GM23338 (cell line): ENCODE results near the gene HEXD. TPM values are rescaled to one million over a fixed set of nuclear protein-coding genes. Genes with fewer than 3 reads are reported as not detected.

Experiments used
- ATAC-seq: fragments of 200-7000 bp; cut with Tn5 transposase; 3 replicates; pipeline ENCODE4 v1.9.1; 2020
- DNase-seq: peaks from one replicate; pipeline ENCODE4 v3.0.0-alpha.2; 2015; ENCODE audit warnings: low spot score
- H2AFZ ChIP-seq: fragments of 200-600 bp; sonication (generic); 2 replicates; pipeline ENCODE4 v1.8.0; 2016; ENCODE audit warnings: antibody characterized with exemption, mild to moderate bottlenecking, moderate library complexity
- H3F3A ChIP-seq: fragments of 200-600 bp; sonication (generic); replicated peaks from 2 replicates; pipeline ENCODE4 v1.8.0; 2017; ENCODE audit warnings: antibody characterized with exemption, mixed run types, low read depth
- H3K27ac ChIP-seq: fragments of 200-600 bp; sonication (generic); 2 replicates; pipeline ENCODE4 v1.6.1; 2016; ENCODE audit warnings: low read depth
- H3K27me3 ChIP-seq: fragments of 200-600 bp; sonication (generic); 2 replicates; pipeline ENCODE4 v1.8.0; 2016; ENCODE audit warnings: mild to moderate bottlenecking, mixed run types, moderate library complexity; ENCODE audit not compliant: insufficient read depth
- H3K36me3 ChIP-seq: fragments of 200-600 bp; sonication (generic); 2 replicates; pipeline ENCODE4 v1.8.0; 2016; ENCODE audit warnings: mild to moderate bottlenecking; ENCODE audit not compliant: insufficient read depth
- H3K4me1 ChIP-seq: fragments of 200-600 bp; sonication (generic); 2 replicates; pipeline ENCODE4 v1.8.0; 2016; ENCODE audit warnings: mild to moderate bottlenecking, moderate library complexity; ENCODE audit not compliant: insufficient read depth
- H3K4me2 ChIP-seq: fragments of 200-600 bp; sonication (generic); 2 replicates; pipeline ENCODE4 v1.7.1; 2017; ENCODE audit warnings: mixed run types
- H3K4me3 ChIP-seq: fragments of 200-600 bp; sonication (generic); 2 replicates; pipeline ENCODE4 v1.6.1; 2016; ENCODE audit warnings: mixed run types
- H3K79me2 ChIP-seq: fragments of 200-600 bp; sonication (generic); replicated peaks from 2 replicates; pipeline ENCODE4 v1.8.0; 2017; ENCODE audit warnings: mild to moderate bottlenecking; ENCODE audit not compliant: insufficient read depth
- H3K9me2 ChIP-seq: fragments of 200-600 bp; sonication (generic); 2 replicates; pipeline ENCODE4 v1.8.0; 2017; ENCODE audit not compliant: insufficient read depth
- H4K20me1 ChIP-seq: fragments of 200-600 bp; sonication (generic); replicated peaks from 2 replicates; pipeline ENCODE4 v1.8.0; 2017; ENCODE audit warnings: mild to moderate bottlenecking; ENCODE audit not compliant: insufficient read depth
- H3K27ac Mint-ChIP-seq: 2 replicates; pipeline ENCODE4 v1.8.0; 2020; ENCODE audit warnings: inconsistent platforms, mild to moderate bottlenecking, moderate library complexity, mixed read lengths
- H3K27me3 Mint-ChIP-seq: 3 replicates; pipeline ENCODE4 v1.8.0; 2022; ENCODE audit warnings: low read depth, mild to moderate bottlenecking, moderate library complexity, mixed read lengths, inconsistent platforms; ENCODE audit not compliant: insufficient read depth, poor library complexity
- H3K36me3 Mint-ChIP-seq: 3 replicates; pipeline ENCODE4 v1.8.0; 2021; ENCODE audit warnings: low read depth, mild to moderate bottlenecking, inconsistent platforms, moderate library complexity, mixed read lengths
- H3K4me1 Mint-ChIP-seq: 3 replicates; pipeline ENCODE4 v1.8.0; 2020; ENCODE audit warnings: mild to moderate bottlenecking, inconsistent platforms, mixed read lengths
- H3K4me3 Mint-ChIP-seq: 3 replicates; pipeline ENCODE4 v1.8.0; 2021; ENCODE audit warnings: moderate library complexity, mild to moderate bottlenecking, inconsistent platforms, mixed read lengths
- H3K9me3 Mint-ChIP-seq: 3 replicates; pipeline ENCODE4 v1.8.0; 2020; ENCODE audit warnings: moderate library complexity, mild to moderate bottlenecking, inconsistent platforms, mixed read lengths
- CREB1 ChIP-seq: fragments of 250-450 bp; sonication (Bioruptor Pico); IDR thresholded peaks from 2 replicates; pipeline ENCODE4 v1.5.0; 2020; ENCODE audit warnings: low read depth, mild to moderate bottlenecking, moderate library complexity
- EZH2 ChIP-seq: fragments of 200-600 bp; sonication (generic); IDR thresholded peaks from one replicate; pipeline ENCODE4 v1.8.0; 2017; ENCODE audit warnings: antibody characterized with exemption, mild to moderate bottlenecking, low read depth; ENCODE audit not compliant: unreplicated experiment
- EZH2phosphoT487 ChIP-seq: fragments of 200-600 bp; sonication (generic); IDR thresholded peaks from one replicate; pipeline ENCODE4 v1.8.1; 2018; ENCODE audit warnings: antibody characterized with exemption; ENCODE audit not compliant: unreplicated experiment
- JUNB ChIP-seq: IDR thresholded peaks from one replicate; pipeline ENCODE4 v1.6.1; 2016; ENCODE audit warnings: antibody characterized with exemption; ENCODE audit not compliant: unreplicated experiment
- NANOG ChIP-seq: IDR thresholded peaks from 2 replicates; pipeline ENCODE4 v1.6.1; 2016; ENCODE audit warnings: antibody characterized with exemption, borderline replicate concordance
- POLR2AphosphoS5 ChIP-seq: IDR thresholded peaks from 2 replicates; pipeline ENCODE4 v1.6.1; 2016; ENCODE audit warnings: antibody characterized with exemption, low read depth
- STAT1 ChIP-seq: IDR thresholded peaks from one replicate; pipeline ENCODE4 v1.6.1; 2016; ENCODE audit warnings: antibody characterized with exemption; ENCODE audit not compliant: unreplicated experiment
- ZNF114 ChIP-seq: fragments of 250-450 bp; sonication (Bioruptor Pico); IDR thresholded peaks from 2 replicates; pipeline ENCODE4 v1.5.0; 2020; ENCODE audit warnings: mild to moderate bottlenecking, moderate library complexity
- ZNF331 ChIP-seq: fragments of 250-450 bp; sonication (Bioruptor Pico); IDR thresholded peaks from 2 replicates; pipeline ENCODE4 v1.5.0; 2020; ENCODE audit warnings: low read depth, mild to moderate bottlenecking, moderate library complexity
- polyA plus RNA-seq: library from polyadenylated mRNA; unstranded; fragments of >200 nt; fragmentation: Nextera tagmentation; extraction: Ambion mirVana; gene quantifications from 2 replicates; pipeline ENCODE4 v1.2.1, GENCODE V29; 2016
- total RNA-seq: library from RNA; depleted of rRNA; stranded (reverse); fragments of >200 nt; shearing (Covaris generic); gene quantifications from 2 replicates; pipeline ENCODE4 v1.2.3, GENCODE V29; 2014
- TF ChIP-seq, protein P1 (sequence below), 2 experiments: fragments of 200-600 bp in 1 of 2; sonication (generic) in 1 of 2; conservative IDR thresholded peaks; 2 replicates each; pipeline versions ENCODE4 v1.5.1 to v1.6.1; 2016 to 2017; ENCODE audit warnings: antibody characterized with exemption in 2 of 2, low read depth in 2 of 2, mild to moderate bottlenecking in 2 of 2, moderate library complexity in 1 of 2
- TF ChIP-seq, protein P2 (sequence below): IDR thresholded peaks from 2 replicates; pipeline ENCODE4 v1.6.1; 2016; ENCODE audit warnings: antibody characterized with exemption
- TF ChIP-seq, protein P3 (sequence below): fragments of 250-450 bp; sonication (Bioruptor Pico); IDR thresholded peaks from 2 replicates; pipeline ENCODE4 v1.5.0; 2020; ENCODE audit warnings: mild to moderate bottlenecking, moderate library complexity
- TF ChIP-seq, protein P4 (sequence below): IDR thresholded peaks from one replicate; pipeline ENCODE4 v1.6.1; 2018; ENCODE audit warnings: antibody characterized with exemption; ENCODE audit not compliant: unreplicated experiment

Gene HEXD
- total and polyA plus RNA-seq, 2 experiments from 2014 or later = 11.9 to 31.1 TPM

DNA sequence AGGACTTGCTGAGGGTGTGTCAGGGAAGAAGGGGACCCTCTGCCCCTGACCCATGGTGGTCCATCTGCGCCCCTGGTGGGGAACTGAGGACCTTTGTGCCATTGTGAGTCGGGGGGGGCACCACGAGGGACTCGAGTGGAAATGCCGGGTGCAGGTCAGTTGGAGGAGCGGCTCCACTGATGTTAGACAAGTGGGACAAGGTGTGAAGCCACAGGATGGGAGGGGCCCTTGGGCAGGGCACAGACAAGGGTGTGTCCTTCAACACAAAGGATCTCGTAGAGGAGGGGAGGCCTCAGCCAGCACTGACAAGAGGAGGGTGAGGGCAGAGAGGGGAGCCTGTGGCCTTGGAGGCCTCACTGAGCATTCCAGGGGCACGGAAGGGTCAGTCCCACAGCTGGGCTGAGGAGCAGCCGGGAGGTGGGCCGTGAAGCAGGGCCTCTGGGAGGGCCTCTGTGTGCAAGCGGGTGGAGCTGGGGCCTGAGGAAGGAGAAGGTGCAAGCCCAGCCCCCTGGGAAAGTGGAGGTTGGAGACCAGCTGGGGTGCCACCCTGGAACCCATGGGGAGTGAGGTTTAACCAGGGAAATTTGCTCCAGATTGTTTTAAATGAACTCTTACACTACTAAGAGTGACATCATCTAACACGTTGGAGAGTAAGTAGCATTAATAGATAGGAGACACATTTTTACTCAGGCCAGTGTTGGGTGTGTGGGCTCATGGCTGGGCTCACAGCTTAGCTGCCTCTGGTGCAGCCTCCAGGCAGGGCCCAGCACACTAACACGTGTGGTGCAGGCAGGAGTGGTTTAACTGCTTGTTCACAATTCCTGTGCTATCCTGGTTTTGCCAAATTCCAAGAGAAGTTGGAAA is 68.3 kb downstream of the HEXD start:
- no peak overlapping the region for H3K27ac ChIP-seq
- H3K4me2 ChIP-seq = no peak overlapping the region
- H2AFZ ChIP-seq = no peak overlapping the region
- H3K4me3 ChIP-seq = no peak overlapping the region
- no peaks in the 10 kb centered on the region for H3K9me2 ChIP-seq
- H3K79me2 ChIP-seq = no peaks in the 10 kb centered on the region
- no peak overlapping the region for H3K4me3 Mint-ChIP-seq
- peaks cover 48% of the 10 kb centered on the region for H3K36me3 Mint-ChIP-seq
- H3K27me3 ChIP-seq = no peaks in the 10 kb centered on the region
- H3K4me1 ChIP-seq = no peaks in the 10 kb centered on the region
- no peak for TF ChIP-seq CREB1 (CRISPR knock-in tag)
- TF ChIP-seq, protein P1, sequence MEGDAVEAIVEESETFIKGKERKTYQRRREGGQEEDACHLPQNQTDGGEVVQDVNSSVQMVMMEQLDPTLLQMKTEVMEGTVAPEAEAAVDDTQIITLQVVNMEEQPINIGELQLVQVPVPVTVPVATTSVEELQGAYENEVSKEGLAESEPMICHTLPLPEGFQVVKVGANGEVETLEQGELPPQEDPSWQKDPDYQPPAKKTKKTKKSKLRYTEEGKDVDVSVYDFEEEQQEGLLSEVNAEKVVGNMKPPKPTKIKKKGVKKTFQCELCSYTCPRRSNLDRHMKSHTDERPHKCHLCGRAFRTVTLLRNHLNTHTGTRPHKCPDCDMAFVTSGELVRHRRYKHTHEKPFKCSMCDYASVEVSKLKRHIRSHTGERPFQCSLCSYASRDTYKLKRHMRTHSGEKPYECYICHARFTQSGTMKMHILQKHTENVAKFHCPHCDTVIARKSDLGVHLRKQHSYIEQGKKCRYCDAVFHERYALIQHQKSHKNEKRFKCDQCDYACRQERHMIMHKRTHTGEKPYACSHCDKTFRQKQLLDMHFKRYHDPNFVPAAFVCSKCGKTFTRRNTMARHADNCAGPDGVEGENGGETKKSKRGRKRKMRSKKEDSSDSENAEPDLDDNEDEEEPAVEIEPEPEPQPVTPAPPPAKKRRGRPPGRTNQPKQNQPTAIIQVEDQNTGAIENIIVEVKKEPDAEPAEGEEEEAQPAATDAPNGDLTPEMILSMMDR (conservative IDR thresholded peaks at IDR 0.05; ENCODE audit: low read depth in 2 of 2) = no peak
- no peak for TF ChIP-seq EZH2phosphoT487
- no peak for TF ChIP-seq STAT1
- TF ChIP-seq ZNF114 (CRISPR knock-in tag) = no peak
- no peak for TF ChIP-seq ZNF331
- TF ChIP-seq, protein P2, sequence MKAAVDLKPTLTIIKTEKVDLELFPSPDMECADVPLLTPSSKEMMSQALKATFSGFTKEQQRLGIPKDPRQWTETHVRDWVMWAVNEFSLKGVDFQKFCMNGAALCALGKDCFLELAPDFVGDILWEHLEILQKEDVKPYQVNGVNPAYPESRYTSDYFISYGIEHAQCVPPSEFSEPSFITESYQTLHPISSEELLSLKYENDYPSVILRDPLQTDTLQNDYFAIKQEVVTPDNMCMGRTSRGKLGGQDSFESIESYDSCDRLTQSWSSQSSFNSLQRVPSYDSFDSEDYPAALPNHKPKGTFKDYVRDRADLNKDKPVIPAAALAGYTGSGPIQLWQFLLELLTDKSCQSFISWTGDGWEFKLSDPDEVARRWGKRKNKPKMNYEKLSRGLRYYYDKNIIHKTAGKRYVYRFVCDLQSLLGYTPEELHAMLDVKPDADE = no peak
- no peak for TF ChIP-seq JUNB
- TF ChIP-seq NANOG = no peak
- TF ChIP-seq, protein P3, sequence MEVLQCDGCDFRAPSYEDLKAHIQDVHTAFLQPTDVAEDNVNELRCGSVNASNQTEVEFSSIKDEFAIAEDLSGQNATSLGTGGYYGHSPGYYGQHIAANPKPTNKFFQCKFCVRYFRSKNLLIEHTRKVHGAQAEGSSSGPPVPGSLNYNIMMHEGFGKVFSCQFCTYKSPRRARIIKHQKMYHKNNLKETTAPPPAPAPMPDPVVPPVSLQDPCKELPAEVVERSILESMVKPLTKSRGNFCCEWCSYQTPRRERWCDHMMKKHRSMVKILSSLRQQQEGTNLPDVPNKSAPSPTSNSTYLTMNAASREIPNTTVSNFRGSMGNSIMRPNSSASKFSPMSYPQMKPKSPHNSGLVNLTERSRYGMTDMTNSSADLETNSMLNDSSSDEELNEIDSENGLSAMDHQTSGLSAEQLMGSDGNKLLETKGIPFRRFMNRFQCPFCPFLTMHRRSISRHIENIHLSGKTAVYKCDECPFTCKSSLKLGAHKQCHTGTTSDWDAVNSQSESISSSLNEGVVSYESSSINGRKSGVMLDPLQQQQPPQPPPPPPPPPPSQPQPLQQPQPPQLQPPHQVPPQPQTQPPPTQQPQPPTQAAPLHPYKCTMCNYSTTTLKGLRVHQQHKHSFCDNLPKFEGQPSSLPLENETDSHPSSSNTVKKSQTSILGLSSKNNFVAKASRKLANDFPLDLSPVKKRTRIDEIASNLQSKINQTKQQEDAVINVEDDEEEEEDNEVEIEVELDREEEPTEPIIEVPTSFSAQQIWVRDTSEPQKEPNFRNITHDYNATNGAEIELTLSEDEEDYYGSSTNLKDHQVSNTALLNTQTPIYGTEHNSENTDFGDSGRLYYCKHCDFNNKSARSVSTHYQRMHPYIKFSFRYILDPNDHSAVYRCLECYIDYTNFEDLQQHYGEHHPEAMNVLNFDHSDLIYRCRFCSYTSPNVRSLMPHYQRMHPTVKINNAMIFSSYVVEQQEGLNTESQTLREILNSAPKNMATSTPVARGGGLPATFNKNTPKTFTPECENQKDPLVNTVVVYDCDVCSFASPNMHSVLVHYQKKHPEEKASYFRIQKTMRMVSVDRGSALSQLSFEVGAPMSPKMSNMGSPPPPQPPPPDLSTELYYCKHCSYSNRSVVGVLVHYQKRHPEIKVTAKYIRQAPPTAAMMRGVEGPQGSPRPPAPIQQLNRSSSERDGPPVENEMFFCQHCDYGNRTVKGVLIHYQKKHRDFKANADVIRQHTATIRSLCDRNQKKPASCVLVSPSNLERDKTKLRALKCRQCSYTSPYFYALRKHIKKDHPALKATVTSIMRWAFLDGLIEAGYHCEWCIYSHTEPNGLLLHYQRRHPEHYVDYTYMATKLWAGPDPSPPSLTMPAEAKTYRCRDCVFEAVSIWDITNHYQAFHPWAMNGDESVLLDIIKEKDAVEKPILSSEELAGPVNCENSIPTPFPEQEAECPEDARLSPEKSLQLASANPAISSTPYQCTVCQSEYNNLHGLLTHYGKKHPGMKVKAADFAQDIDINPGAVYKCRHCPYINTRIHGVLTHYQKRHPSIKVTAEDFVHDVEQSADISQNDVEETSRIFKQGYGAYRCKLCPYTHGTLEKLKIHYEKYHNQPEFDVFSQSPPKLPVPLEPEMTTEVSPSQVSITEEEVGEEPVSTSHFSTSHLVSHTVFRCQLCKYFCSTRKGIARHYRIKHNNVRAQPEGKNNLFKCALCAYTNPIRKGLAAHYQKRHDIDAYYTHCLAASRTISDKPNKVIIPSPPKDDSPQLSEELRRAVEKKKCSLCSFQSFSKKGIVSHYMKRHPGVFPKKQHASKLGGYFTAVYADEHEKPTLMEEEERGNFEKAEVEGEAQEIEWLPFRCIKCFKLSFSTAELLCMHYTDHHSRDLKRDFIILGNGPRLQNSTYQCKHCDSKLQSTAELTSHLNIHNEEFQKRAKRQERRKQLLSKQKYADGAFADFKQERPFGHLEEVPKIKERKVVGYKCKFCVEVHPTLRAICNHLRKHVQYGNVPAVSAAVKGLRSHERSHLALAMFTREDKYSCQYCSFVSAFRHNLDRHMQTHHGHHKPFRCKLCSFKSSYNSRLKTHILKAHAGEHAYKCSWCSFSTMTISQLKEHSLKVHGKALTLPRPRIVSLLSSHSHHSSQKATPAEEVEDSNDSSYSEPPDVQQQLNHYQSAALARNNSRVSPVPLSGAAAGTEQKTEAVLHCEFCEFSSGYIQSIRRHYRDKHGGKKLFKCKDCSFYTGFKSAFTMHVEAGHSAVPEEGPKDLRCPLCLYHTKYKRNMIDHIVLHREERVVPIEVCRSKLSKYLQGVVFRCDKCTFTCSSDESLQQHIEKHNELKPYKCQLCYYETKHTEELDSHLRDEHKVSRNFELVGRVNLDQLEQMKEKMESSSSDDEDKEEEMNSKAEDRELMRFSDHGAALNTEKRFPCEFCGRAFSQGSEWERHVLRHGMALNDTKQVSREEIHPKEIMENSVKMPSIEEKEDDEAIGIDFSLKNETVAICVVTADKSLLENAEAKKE (CRISPR knock-in tag) = no peak
- TF ChIP-seq, protein P4, sequence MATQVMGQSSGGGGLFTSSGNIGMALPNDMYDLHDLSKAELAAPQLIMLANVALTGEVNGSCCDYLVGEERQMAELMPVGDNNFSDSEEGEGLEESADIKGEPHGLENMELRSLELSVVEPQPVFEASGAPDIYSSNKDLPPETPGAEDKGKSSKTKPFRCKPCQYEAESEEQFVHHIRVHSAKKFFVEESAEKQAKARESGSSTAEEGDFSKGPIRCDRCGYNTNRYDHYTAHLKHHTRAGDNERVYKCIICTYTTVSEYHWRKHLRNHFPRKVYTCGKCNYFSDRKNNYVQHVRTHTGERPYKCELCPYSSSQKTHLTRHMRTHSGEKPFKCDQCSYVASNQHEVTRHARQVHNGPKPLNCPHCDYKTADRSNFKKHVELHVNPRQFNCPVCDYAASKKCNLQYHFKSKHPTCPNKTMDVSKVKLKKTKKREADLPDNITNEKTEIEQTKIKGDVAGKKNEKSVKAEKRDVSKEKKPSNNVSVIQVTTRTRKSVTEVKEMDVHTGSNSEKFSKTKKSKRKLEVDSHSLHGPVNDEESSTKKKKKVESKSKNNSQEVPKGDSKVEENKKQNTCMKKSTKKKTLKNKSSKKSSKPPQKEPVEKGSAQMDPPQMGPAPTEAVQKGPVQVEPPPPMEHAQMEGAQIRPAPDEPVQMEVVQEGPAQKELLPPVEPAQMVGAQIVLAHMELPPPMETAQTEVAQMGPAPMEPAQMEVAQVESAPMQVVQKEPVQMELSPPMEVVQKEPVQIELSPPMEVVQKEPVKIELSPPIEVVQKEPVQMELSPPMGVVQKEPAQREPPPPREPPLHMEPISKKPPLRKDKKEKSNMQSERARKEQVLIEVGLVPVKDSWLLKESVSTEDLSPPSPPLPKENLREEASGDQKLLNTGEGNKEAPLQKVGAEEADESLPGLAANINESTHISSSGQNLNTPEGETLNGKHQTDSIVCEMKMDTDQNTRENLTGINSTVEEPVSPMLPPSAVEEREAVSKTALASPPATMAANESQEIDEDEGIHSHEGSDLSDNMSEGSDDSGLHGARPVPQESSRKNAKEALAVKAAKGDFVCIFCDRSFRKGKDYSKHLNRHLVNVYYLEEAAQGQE = no peak
- no peak for TF ChIP-seq POLR2AphosphoS5
- no peak for TF ChIP-seq EZH2
- H4K20me1 ChIP-seq = no peaks in the 10 kb centered on the region
- H3K9me3 Mint-ChIP-seq = no peaks in the 10 kb centered on the region
- peaks cover 6% of the 10 kb centered on the region for H3K27me3 Mint-ChIP-seq
- no peak for DNase-seq
- no peaks in the 10 kb centered on the region for H3F3A ChIP-seq
- ATAC-seq = no peak
- no peaks in the 10 kb centered on the region for H3K36me3 ChIP-seq
- no peak overlapping the region for H3K27ac Mint-ChIP-seq
- no peaks in the 10 kb centered on the region for H3K4me1 Mint-ChIP-seq
